KMS-11 (cell line): Measurements from ENCODE around the gene CTIF.

Source experiments
- H2AFZ ChIP-seq: fragments of 200-600 bp; sonication (generic); 2 replicates; pipeline ENCODE4 v1.6.1; 2016; ENCODE audit warnings: antibody characterized with exemption, mixed run types, low read depth
- H3K27ac ChIP-seq: fragments of 200-600 bp; sonication (generic); 2 replicates; pipeline ENCODE4 v1.6.1; 2016; ENCODE audit warnings: mild to moderate bottlenecking, mixed run types
- H3K27me3 ChIP-seq: fragments of 200-600 bp; sonication (generic); 2 replicates; pipeline ENCODE4 v1.6.1; 2017; ENCODE audit warnings: mild to moderate bottlenecking, low read depth, mixed run types, moderate library complexity; ENCODE audit not compliant: insufficient read depth
- H3K36me3 ChIP-seq: fragments of 200-600 bp; sonication (generic); 2 replicates; pipeline ENCODE4 v1.6.1; 2017; ENCODE audit warnings: mild to moderate bottlenecking, mixed run types; ENCODE audit not compliant: insufficient read depth
- H3K4me1 ChIP-seq: fragments of 200-600 bp; sonication (generic); 2 replicates; pipeline ENCODE4 v1.6.1; 2016; ENCODE audit warnings: mild to moderate bottlenecking, low read depth, mixed run types; ENCODE audit not compliant: poor library complexity, severe bottlenecking
- H3K4me2 ChIP-seq: fragments of 200-600 bp; sonication (generic); 2 replicates; pipeline ENCODE4 v1.7.0; 2016; ENCODE audit warnings: mild to moderate bottlenecking, mixed run types
- H3K4me3 ChIP-seq: fragments of 200-600 bp; sonication (generic); IDR thresholded peaks from 2 replicates; pipeline ENCODE4 v1.6.1; 2017; ENCODE audit warnings: low read depth, low read length, mixed read lengths; ENCODE audit not compliant: insufficient read depth
- H3K79me2 ChIP-seq: fragments of 200-600 bp; sonication (generic); 2 replicates; pipeline ENCODE4 v1.6.1; 2016; ENCODE audit warnings: low read depth, mixed run types; ENCODE audit not compliant: insufficient read depth
- H3K9ac ChIP-seq: fragments of 200-600 bp; sonication (generic); 2 replicates; pipeline ENCODE4 v1.6.1; 2016; ENCODE audit warnings: mild to moderate bottlenecking, mixed run types
- H4K20me1 ChIP-seq: fragments of 200-600 bp; sonication (generic); 2 replicates; pipeline ENCODE4 v1.6.1; 2016; ENCODE audit warnings: mild to moderate bottlenecking, mixed run types; ENCODE audit not compliant: insufficient read depth
- TF ChIP-seq, protein P1 (sequence below): fragments of 200-600 bp; sonication (generic); conservative IDR thresholded peaks from 2 replicates; pipeline ENCODE4 v1.6.1; 2017; ENCODE audit warnings: low read depth, mild to moderate bottlenecking, antibody characterized with exemption, low read length, moderate library complexity, mixed read lengths

Gene CTIF

DNA sequence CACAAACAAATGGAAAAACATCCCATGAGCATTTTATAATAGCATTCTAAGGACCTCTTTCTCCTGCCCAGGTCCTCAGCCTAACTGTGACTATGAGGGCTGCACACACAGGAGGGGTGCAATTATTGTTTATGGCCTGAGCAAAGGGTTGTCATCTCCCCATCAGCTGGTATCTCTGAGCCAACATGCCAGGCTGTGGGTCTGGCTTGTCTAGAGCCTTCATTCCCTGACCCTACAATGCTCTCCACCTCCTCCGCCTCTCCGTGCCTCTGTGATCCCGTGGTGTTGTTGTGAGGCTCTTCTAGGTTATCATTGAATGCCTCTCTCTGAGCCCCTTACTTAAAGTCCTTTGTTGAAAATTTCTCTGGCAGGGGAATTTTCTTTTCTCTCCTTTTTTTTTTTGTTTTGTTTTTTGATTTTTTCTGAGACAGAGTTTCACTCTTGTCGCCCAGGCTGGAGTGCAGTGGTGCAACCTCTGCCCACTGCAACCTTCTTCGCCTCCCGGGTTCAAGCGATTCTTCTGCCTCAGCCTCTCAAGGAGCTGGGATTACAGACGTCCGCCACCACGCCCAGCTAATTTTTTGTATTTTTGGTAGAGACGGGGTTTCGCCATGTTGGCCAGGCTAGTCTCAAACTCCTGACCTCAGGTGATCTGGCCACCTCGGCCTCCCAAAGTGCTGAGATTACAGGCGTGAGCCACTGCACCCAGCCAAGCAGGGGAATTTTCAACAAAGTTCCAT is 285.6 kb downstream of the CTIF start:
- H4K20me1 ChIP-seq, result no peaks in the 10 kb centered on the region
- H3K4me2 ChIP-seq, result no peak overlapping the region
- no peaks in the 10 kb centered on the region for H3K36me3 ChIP-seq
- no peaks in the 10 kb centered on the region for H3K79me2 ChIP-seq
- no peaks in the 10 kb centered on the region for H3K4me1 ChIP-seq
- no peaks in the 10 kb centered on the region for H3K27me3 ChIP-seq
- H2AFZ ChIP-seq, result no peak overlapping the region
- TF ChIP-seq, protein P1, sequence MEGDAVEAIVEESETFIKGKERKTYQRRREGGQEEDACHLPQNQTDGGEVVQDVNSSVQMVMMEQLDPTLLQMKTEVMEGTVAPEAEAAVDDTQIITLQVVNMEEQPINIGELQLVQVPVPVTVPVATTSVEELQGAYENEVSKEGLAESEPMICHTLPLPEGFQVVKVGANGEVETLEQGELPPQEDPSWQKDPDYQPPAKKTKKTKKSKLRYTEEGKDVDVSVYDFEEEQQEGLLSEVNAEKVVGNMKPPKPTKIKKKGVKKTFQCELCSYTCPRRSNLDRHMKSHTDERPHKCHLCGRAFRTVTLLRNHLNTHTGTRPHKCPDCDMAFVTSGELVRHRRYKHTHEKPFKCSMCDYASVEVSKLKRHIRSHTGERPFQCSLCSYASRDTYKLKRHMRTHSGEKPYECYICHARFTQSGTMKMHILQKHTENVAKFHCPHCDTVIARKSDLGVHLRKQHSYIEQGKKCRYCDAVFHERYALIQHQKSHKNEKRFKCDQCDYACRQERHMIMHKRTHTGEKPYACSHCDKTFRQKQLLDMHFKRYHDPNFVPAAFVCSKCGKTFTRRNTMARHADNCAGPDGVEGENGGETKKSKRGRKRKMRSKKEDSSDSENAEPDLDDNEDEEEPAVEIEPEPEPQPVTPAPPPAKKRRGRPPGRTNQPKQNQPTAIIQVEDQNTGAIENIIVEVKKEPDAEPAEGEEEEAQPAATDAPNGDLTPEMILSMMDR, result no peak
- no peak overlapping the region for H3K27ac ChIP-seq
- no peak overlapping the region for H3K9ac ChIP-seq
- H3K4me3 ChIP-seq, result no peak overlapping the region

- H3K4me3 ChIP-seq, result no peak overlapping the region
- no peaks in the 10 kb centered on the region for H4K20me1 ChIP-seq
- H3K79me2 ChIP-seq, result no peaks in the 10 kb centered on the region
- no peaks in the 10 kb centered on the region for H3K4me1 ChIP-seq
- H3K27me3 ChIP-seq, result no peaks in the 10 kb centered on the region
- H3K36me3 ChIP-seq, result no peaks in the 10 kb centered on the region
- H2AFZ ChIP-seq, result no peak overlapping the region
- TF ChIP-seq, protein P1, result no peak
- no peak overlapping the region for H3K9ac ChIP-seq
- no peak overlapping the region for H3K4me2 ChIP-seq
- no peak overlapping the region for H3K27ac ChIP-seq
Observed at GRCh38 chr18:48825101-48825745, 286.4 kb downstream of the CTIF start.

DNA sequence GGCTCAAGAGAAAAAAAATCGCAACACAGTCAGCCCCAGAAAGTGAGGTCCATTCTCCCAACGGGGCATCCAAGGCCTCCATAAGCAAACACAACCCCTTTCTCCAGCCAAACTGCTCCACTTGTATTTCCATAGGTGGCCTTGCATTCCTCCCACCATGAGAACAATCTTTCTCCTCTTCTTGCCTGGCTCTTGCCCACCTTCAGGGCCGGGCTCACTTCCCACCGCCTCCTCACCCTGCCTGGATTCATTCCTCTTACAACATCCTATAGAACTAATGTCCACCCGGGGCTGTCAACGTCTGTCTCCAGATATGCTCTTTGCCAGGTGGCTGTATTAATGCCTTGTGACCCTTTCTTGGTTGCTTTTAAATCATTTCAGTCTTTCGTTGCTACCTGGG is 287.4 kb downstream of the CTIF start:
- Histone ChIP-seq H3K27me3 (no peaks in the 10 kb centered on the region), H3K79me2 (no peaks in the 10 kb centered on the region), H3K4me1 (no peaks in the 10 kb centered on the region), H4K20me1 (no peaks in the 10 kb centered on the region), H3K27ac (no peak overlapping the region), H3K4me3 (no peak overlapping the region), H2AFZ (no peak overlapping the region), H3K9ac (no peak overlapping the region), H3K4me2 (no peak overlapping the region), H3K36me3 (no peaks in the 10 kb centered on the region)
- TF ChIP-seq, protein P1, result no peak

- no peaks in the 10 kb centered on the region for H3K36me3 ChIP-seq
- H3K4me3 ChIP-seq, result no peak overlapping the region
- no peak overlapping the region for H3K4me2 ChIP-seq
- H3K4me1 ChIP-seq, result peaks cover 4% of the 10 kb centered on the region
- no peaks in the 10 kb centered on the region for H3K27me3 ChIP-seq
- no peak overlapping the region for H3K27ac ChIP-seq
- H3K9ac ChIP-seq, result no peak overlapping the region
- no peak overlapping the region for H2AFZ ChIP-seq
- no peaks in the 10 kb centered on the region for H3K79me2 ChIP-seq
- no peaks in the 10 kb centered on the region for H4K20me1 ChIP-seq
- TF ChIP-seq, protein P1, result no peak
Observed at GRCh38 chr18:48826806-48827205, 288.0 kb downstream of the CTIF start.
